OCI-LY1 (cell line): ENCODE results near the gene SLC6A9.

Experiments
- H2AFZ ChIP-seq: fragments of 200-600 bp; sonication (generic), shearing (Covaris generic); 2 replicates; pipeline ENCODE4 v1.6.0; 2014; ENCODE audit warnings: antibody characterized with exemption, mild to moderate bottlenecking, low read length
- H3F3A ChIP-seq: fragments of 200-600 bp; sonication (generic), shearing (Covaris generic); 2 replicates; pipeline ENCODE4 v1.6.0; 2014; ENCODE audit warnings: mild to moderate bottlenecking, antibody characterized with exemption, low read length, moderate library complexity; ENCODE audit not compliant: insufficient read depth
- H3K27ac ChIP-seq: fragments of 200-600 bp; sonication (generic); 2 replicates; pipeline ENCODE4 v1.5.1; 2014; ENCODE audit warnings: low read length, mixed run types, mild to moderate bottlenecking, low read depth; ENCODE audit not compliant: poor library complexity, severe bottlenecking
- H3K27me3 ChIP-seq: fragments of 200-600 bp; sonication (generic); 2 replicates; pipeline ENCODE4 v1.6.0; 2014; ENCODE audit warnings: antibody characterized with exemption, mild to moderate bottlenecking, low read length, moderate library complexity; ENCODE audit not compliant: insufficient read depth
- H3K36me3 ChIP-seq: fragments of 200-600 bp; sonication (generic); 2 replicates; pipeline ENCODE4 v1.6.1; 2014; ENCODE audit warnings: mild to moderate bottlenecking, antibody characterized with exemption, low read length, moderate library complexity, mixed read lengths; ENCODE audit not compliant: insufficient read depth
- H3K4me1 ChIP-seq: fragments of 200-600 bp; sonication (generic); 2 replicates; pipeline ENCODE4 v1.5.1; 2014; ENCODE audit warnings: mild to moderate bottlenecking, low read length, moderate library complexity; ENCODE audit not compliant: insufficient read depth, severe bottlenecking
- H3K4me2 ChIP-seq: fragments of 200-600 bp; sonication (generic), shearing (Covaris generic); 2 replicates; pipeline ENCODE4 v1.6.1; 2014; ENCODE audit warnings: low read length
- H3K4me3 ChIP-seq: fragments of 200-600 bp; sonication (generic); 2 replicates; pipeline ENCODE4 v1.5.1; 2014; ENCODE audit warnings: low read length, low read depth, mild to moderate bottlenecking, mixed read lengths; ENCODE audit not compliant: poor library complexity, severe bottlenecking
- H3K79me2 ChIP-seq: fragments of 200-600 bp; shearing (Covaris generic); 2 replicates; pipeline ENCODE4 v1.6.1; 2016; ENCODE audit warnings: mixed run types, low read length, mixed read lengths; ENCODE audit not compliant: insufficient read depth
- H3K9ac ChIP-seq: fragments of 200-600 bp; sonication (generic), shearing (Covaris generic); 2 replicates; pipeline ENCODE4 v1.6.1; 2014; ENCODE audit warnings: mild to moderate bottlenecking, low read length, mixed read lengths
- H3K9me2 ChIP-seq: fragments of 200-600 bp; sonication (generic), shearing (Covaris generic); 2 replicates; pipeline ENCODE4 v1.6.1; 2014; ENCODE audit warnings: low read depth, mild to moderate bottlenecking, low read length, mixed read lengths
- H3K9me3 ChIP-seq: fragments of 200-600 bp; shearing (Covaris generic); 2 replicates; pipeline ENCODE4 v1.6.1; 2014; ENCODE audit warnings: low read length, mixed read lengths
- H4K20me1 ChIP-seq: fragments of 200-600 bp; sonication (generic), shearing (Covaris generic); 2 replicates; pipeline ENCODE4 v1.6.0; 2016; ENCODE audit warnings: mild to moderate bottlenecking, low read length; ENCODE audit not compliant: insufficient read depth
- CTCF ChIP-seq: fragments of 200-600 bp; sonication (generic), shearing (Covaris generic); IDR thresholded peaks from 2 replicates; pipeline ENCODE4 v1.5.1; 2017; ENCODE audit warnings: mild to moderate bottlenecking, antibody characterized with exemption, low read length, moderate library complexity, mixed read lengths
- EZH2 ChIP-seq: fragments of 200-600 bp; sonication (generic), shearing (Covaris generic); IDR thresholded peaks from 2 replicates; pipeline ENCODE4 v1.8.0; 2017; ENCODE audit warnings: borderline replicate concordance, mixed run types, mild to moderate bottlenecking, antibody characterized with exemption, low read length, moderate library complexity, mixed read lengths

SLC6A9 gene

GRCh38 chr1:43957407-43958040 lies 73.7 kb downstream of the SLC6A9 start:
- no peaks in the 10 kb centered on the region for H3K27me3 ChIP-seq
- H3K4me1 ChIP-seq = no peaks in the 10 kb centered on the region
- TF ChIP-seq EZH2 (no peak), CTCF (no peak)
- H3K9me3 ChIP-seq = no peaks in the 10 kb centered on the region
- H3K79me2 ChIP-seq = no peaks in the 10 kb centered on the region
- H3K9me2 ChIP-seq = no peaks in the 10 kb centered on the region
- no peak overlapping the region for H3K27ac ChIP-seq
- H3K4me2 ChIP-seq = no peak overlapping the region
- H3F3A ChIP-seq = no peaks in the 10 kb centered on the region
- no peak overlapping the region for H2AFZ ChIP-seq
- no peak overlapping the region for H3K9ac ChIP-seq
- no peak overlapping the region for H3K4me3 ChIP-seq
- H3K36me3 ChIP-seq = peaks cover 40% of the 10 kb centered on the region; the same call in 1 of the 2 replicates
- H4K20me1 ChIP-seq = no peaks in the 10 kb centered on the region

GRCh38 chr1:43956234-43956633 lies 75.0 kb downstream of the SLC6A9 start:
- Histone ChIP-seq H2AFZ (no peak overlapping the region), H4K20me1 (no peaks in the 10 kb centered on the region), H3F3A (no peaks in the 10 kb centered on the region), H3K4me2 (no peak overlapping the region), H3K9me2 (no peaks in the 10 kb centered on the region), H3K9me3 (no peaks in the 10 kb centered on the region), H3K27ac (no peak overlapping the region), H3K4me1 (no peaks in the 10 kb centered on the region), H3K4me3 (no peak overlapping the region), H3K9ac (no peak overlapping the region), H3K36me3 (peaks cover 34% of the 10 kb centered on the region; the same call in 1 of the 2 replicates), H3K79me2 (no peaks in the 10 kb centered on the region), H3K27me3 (no peaks in the 10 kb centered on the region)
- TF ChIP-seq EZH2 = no peak
- TF ChIP-seq CTCF = no peak

GRCh38 chr1:43954036-43954435 lies 77.2 kb downstream of the SLC6A9 start:
- Histone ChIP-seq H3K4me2 (no peak overlapping the region), H3F3A (no peaks in the 10 kb centered on the region), H3K36me3 (peaks cover 36% of the 10 kb centered on the region; the same call in 1 of the 2 replicates), H3K4me3 (no peak overlapping the region), H3K4me1 (no peaks in the 10 kb centered on the region), H3K27me3 (no peaks in the 10 kb centered on the region), H3K79me2 (no peaks in the 10 kb centered on the region), H3K9me3 (no peaks in the 10 kb centered on the region), H2AFZ (no peak overlapping the region), H3K9ac (no peak overlapping the region), H4K20me1 (no peaks in the 10 kb centered on the region), H3K9me2 (no peaks in the 10 kb centered on the region), H3K27ac (no peak overlapping the region)
- TF ChIP-seq EZH2 (no peak), CTCF (no peak)
